Subcutaneous abdominal adipose tissue (tissue), 5 donors: ENCODE measurements around the gene TTYH1.
"Not testable (repeated sequence)": the region's sequence is repeated elsewhere in the genome, so short reads cannot be mapped to it uniquely, and the experiment has no call there.

Experiments
- H3K27ac ChIP-seq: one replicate; pipeline ENCODE4 v1.7.0; 2013; ENCODE audit warnings: low read depth, mild to moderate bottlenecking, inconsistent platforms, low read length, moderate library complexity
- H3K27me3 ChIP-seq, 5 donors: one replicate each; pipeline ENCODE4 v1.7.0; 2013; ENCODE audit warnings: low read length in 5 of 5, inconsistent platforms in 1 of 5; ENCODE audit not compliant: control insufficient read depth in 5 of 5, insufficient read depth in 4 of 5
- H3K36me3 ChIP-seq, 5 donors: one replicate each; pipeline ENCODE4 v1.7.0; 2013; ENCODE audit warnings: low read length in 5 of 5; ENCODE audit not compliant: control insufficient read depth in 5 of 5, insufficient read depth in 5 of 5
- H3K4me1 ChIP-seq, 5 donors: one replicate each; pipeline ENCODE4 v1.7.0; 2013; ENCODE audit warnings: low read length in 5 of 5, mild to moderate bottlenecking in 3 of 5, moderate library complexity in 1 of 5; ENCODE audit not compliant: control insufficient read depth in 5 of 5, insufficient read depth in 5 of 5
- H3K4me3 ChIP-seq, 5 donors: one replicate each; pipeline ENCODE4 v1.7.0; 2013; ENCODE audit warnings: low read length in 5 of 5, low read depth in 1 of 5
- H3K9ac ChIP-seq, 5 donors: one replicate each; pipeline ENCODE4 v1.7.0; 2013; ENCODE audit warnings: low read length in 5 of 5, mild to moderate bottlenecking in 4 of 5, moderate library complexity in 3 of 5
- H3K9me3 ChIP-seq, 5 donors: one replicate each; pipeline ENCODE4 v1.7.0; 2013; ENCODE audit warnings: low read length in 5 of 5; ENCODE audit not compliant: control insufficient read depth in 5 of 5
- donor health status: healthy.
- donor health status: healthy.
- donor health status: healthy.
- donor health status: healthy.
- donor health status: healthy.

TTYH1 gene

GRCh38 chr19:54462655-54463530 is 47.6 kb downstream of the TTYH1 start:
- peaks cover 0 to 42% (median 40%) of the 10 kb centered on the region in 5 donors for H3K36me3 ChIP-seq
- H3K27me3 ChIP-seq = no peaks in the 10 kb centered on the region
- peak overlapping the region; percentile 88 for H3K27ac ChIP-seq
- H3K4me1 ChIP-seq = peaks cover 0 to 44% (median 36%) of the 10 kb centered on the region in 5 donors
- H3K9ac ChIP-seq = peak overlapping the region in 4 of 5 donors; percentile 73 to 92 (median 80)
- H3K9me3 ChIP-seq = no peaks in the 10 kb centered on the region
- H3K4me3 ChIP-seq = peak overlapping the region in 4 of 5 donors; percentile 64 to 76 (median 68)

GRCh38 chr19:54463531-54464043 is 48.3 kb downstream of the TTYH1 start, which contains the start of gene LENG9:
TSS of gene LENG9 (minus strand) at chr19:54463778. CDS start at chr19:54463526, 252 bp downstream.
- no peaks in the 10 kb centered on the region for H3K27me3 ChIP-seq
- peak within 1 kb of the TSS; percentile 88 for H3K27ac ChIP-seq
- H3K4me3 ChIP-seq = peak within 1 kb of the TSS; percentile 64 to 80 (median 70)
- peaks cover 0 to 44% (median 36%) of the 10 kb centered on the region in 5 donors for H3K4me1 ChIP-seq
- H3K9me3 ChIP-seq = no peaks in the 10 kb centered on the region
- H3K9ac ChIP-seq = peak within 1 kb of the TSS in 4 of 5 donors; percentile 73 to 92 (median 80)
- H3K36me3 ChIP-seq = peaks cover 0 to 35% (median 33%) of the 10 kb centered on the region in 5 donors

GRCh38 chr19:54464044-54464629 is 48.9 kb downstream of the TTYH1 start:
- H3K4me1 ChIP-seq = peaks cover 0 to 46% (median 37%) of the 10 kb centered on the region in 5 donors
- H3K36me3 ChIP-seq = peaks cover 0 to 30% (median 27%) of the 10 kb centered on the region in 5 donors
- no peaks in the 10 kb centered on the region for H3K9me3 ChIP-seq
- H3K4me3 ChIP-seq = peak overlapping the region; percentile 64 to 80 (median 70)
- no peaks in the 10 kb centered on the region for H3K27me3 ChIP-seq
- H3K9ac ChIP-seq = peak overlapping the region in 4 of 5 donors; percentile 30 to 68 (median 56)
- H3K27ac ChIP-seq = peak overlapping the region; percentile 88

GRCh38 chr19:54464630-54465425 is 49.6 kb downstream of the TTYH1 start:
- H3K27ac ChIP-seq = peak overlapping the region; percentile 88
- no peaks in the 10 kb centered on the region for H3K9me3 ChIP-seq
- peaks cover 0 to 50% (median 39%) of the 10 kb centered on the region in 5 donors for H3K4me1 ChIP-seq
- peaks cover 0 to 23% (median 20%) of the 10 kb centered on the region in 5 donors for H3K36me3 ChIP-seq
- H3K27me3 ChIP-seq = peaks cover 0 to 3% (median 0%) of the 10 kb centered on the region in 5 donors
- H3K4me3 ChIP-seq = peak overlapping the region; percentile 64 to 80 (median 70)
- H3K9ac ChIP-seq = peak overlapping the region in 4 of 5 donors; percentile 30 to 68 (median 56)

GRCh38 chr19:54465426-54466109 is 50.3 kb downstream of the TTYH1 start:
- Histone ChIP-seq H3K9me3 (no peaks in the 10 kb centered on the region), H3K27me3 (peaks cover 0 to 4% (median under 1%) of the 10 kb centered on the region in 5 donors), H3K4me1 (peaks cover 1 to 52% (median 40%) of the 10 kb centered on the region in 5 donors), H3K36me3 (peaks cover 0 to 17% (median 15%) of the 10 kb centered on the region in 5 donors), H3K27ac (no peak overlapping the region), H3K9ac (no peak overlapping the region), H3K4me3 (no peak overlapping the region)

- H3K27ac ChIP-seq, H3K27me3 ChIP-seq, H3K4me3 ChIP-seq, H3K9me3 ChIP-seq, H3K9ac ChIP-seq: not testable (repeated sequence)
- H3K36me3 ChIP-seq = peaks cover 0 to 12% (median 10%) of the 10 kb centered on the region in 5 donors
- H3K4me1 ChIP-seq = peaks cover 1 to 57% (median 46%) of the 10 kb centered on the region in 5 donors
Measured at GRCh38 chr19:54466110-54466480, 50.8 kb downstream of the TTYH1 start.

GRCh38 chr19:54469496-54469934 is 54.3 kb downstream of the TTYH1 start:
- no peaks in the 10 kb centered on the region for H3K36me3 ChIP-seq
- no peak overlapping the region for H3K9ac ChIP-seq
- H3K4me3 ChIP-seq = no peak overlapping the region
- peak overlapping the region; percentile 50 for H3K27ac ChIP-seq
- peaks cover 1 to 39% (median 30%) of the 10 kb centered on the region in 5 donors for H3K4me1 ChIP-seq
- peaks cover 5 to 20% (median 9%) of the 10 kb centered on the region in 5 donors for H3K27me3 ChIP-seq
- H3K9me3 ChIP-seq = no peaks in the 10 kb centered on the region

- Histone ChIP-seq H3K9ac (peak overlapping the region in 2 of 5 donors; percentile 66), H3K27me3 (peaks cover 5 to 20% (median 12%) of the 10 kb centered on the region in 5 donors), H3K36me3 (no peaks in the 10 kb centered on the region), H3K4me1 (peaks cover 1 to 35% (median 26%) of the 10 kb centered on the region in 5 donors), H3K9me3 (no peaks in the 10 kb centered on the region), H3K4me3 (peak overlapping the region in 3 of 5 donors; percentile 53 to 60 (median 57)), H3K27ac (peak overlapping the region; percentile 54)
Measured at GRCh38 chr19:54470276-54470887, 55.1 kb downstream of the TTYH1 start.
